Embryonic facial prominence (tissue), 1 donor: ENCODE data around the gene PIEZO2.

Experiments used
- DNase-seq: peaks from one replicate; pipeline ENCODE4 v3.0.0-alpha.2; 2016; ENCODE audit errors: extremely low spot score

Gene PIEZO2

DNA sequence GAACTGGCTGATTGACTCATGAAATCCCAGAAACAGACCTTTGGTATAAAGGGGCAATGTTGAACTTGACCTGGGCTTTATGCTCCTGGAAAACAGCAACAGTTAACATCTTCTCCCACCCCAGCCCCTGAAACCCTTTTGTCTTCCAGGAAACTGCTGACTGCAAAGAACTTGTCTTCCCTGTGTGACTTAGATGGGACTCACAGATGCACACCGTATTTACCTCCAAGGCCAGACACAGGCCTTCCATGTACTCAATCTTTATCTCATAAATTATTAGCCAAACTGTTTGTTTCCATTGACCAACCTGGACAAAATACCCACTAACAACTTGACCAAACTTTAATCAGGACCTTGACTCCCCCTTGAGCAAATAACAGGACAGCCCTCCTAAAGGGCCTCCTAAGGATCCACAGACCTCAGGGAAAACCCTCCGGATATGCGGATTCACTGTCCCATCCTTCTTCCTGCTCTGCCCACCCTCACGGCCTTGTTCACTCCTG, 36.3 kb downstream of the PIEZO2 start:
- no peak for DNase-seq

DNA sequence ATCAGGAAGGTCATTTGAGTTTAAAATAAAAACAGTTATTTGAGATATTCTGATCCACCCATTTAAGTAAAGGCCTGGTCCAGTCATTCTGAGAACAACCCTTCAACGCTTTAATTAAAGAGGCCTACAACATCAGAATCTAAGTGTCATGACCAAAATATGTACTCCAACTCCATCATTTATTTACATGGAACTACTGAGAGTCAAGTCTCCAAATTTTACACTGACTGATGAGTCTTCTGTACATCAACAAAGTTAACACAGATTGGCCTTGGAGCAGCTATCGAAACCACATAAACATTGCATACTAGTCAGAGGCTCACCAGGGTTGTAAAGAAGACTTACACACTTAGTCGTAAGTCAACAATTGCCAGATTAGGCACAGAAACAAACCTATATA, 37.1 kb downstream of the PIEZO2 start:
- DNase-seq = no peak

DNA sequence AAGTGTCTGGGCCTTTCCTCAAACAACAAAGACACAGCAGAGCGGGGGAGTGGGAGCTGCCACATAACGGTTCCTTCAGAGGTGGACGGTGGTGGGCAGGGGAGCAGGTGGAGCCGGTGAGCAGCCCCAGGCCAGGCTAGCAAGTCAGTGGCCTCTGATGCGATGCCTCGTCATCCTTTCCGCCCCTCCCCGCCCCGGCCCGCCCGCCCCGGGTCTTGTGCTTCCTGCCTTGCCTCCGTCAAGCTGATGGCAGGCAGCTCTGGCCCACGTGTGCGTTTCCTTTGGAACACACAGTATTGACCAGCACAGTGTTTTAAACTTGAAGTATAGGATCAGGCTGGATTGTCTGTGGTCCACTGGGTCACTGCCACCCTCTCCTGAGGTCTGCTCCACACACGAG, 38.9 kb downstream of the PIEZO2 start:
- DNase-seq = no peak

DNA sequence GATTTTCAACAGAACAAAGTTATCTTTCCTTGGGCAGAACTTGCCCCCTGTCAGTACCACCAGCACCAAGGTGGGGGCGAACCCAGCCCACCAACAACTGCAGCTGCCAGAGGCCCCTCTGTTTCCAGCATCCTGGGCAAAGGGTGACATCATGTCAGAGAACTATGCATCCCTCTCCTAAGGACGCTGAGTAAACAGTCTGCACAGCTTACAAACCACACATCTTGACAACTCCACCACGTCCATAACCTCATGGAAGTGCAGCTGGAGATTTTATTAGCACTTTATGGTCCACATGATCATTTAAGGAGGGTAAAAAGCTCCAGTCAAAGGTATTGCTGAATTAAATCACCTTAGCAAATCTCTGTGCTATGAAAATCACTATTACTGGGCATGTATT, 40.4 kb downstream of the PIEZO2 start:
- DNase-seq = no peak

DNA sequence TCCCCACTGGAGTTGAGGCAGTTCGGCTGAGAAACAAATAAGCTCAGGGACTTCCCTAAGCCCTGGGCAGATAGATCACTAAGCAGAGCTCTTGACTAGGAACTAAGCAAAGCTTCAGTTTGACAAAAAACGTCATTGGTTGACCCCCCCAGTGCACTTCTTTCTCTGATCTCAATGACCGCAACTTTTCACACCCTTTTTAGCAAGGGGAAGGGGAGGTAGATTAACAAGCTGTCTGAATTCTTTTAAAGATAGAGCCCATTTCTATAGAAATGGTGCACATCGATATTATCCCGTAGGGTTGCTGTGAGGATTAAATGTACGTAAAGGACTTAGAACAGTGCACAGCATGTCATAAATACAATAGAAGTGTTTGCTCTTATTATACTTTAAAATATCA, 42.5 kb downstream of the PIEZO2 start:
- DNase-seq = no peak

DNA sequence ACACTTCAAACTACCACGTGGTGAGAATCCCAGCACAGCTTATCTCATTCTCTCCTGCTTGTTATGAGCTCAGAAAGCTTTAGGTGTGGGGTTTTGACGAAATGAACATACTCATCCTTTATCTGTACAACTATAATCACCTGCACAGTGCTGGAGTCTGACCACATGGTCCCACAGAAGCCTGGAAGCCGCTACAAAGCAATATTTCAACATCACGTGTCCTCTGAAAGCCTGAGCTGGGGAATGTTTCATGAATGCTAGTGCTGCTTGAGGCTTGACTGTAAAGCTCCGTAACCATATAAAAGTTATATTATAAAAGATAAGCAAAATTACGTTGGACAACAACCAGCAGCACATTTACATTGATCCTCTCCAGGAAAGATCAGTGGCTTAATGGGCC, 43.9 kb downstream of the PIEZO2 start:
- no peak for DNase-seq

DNA sequence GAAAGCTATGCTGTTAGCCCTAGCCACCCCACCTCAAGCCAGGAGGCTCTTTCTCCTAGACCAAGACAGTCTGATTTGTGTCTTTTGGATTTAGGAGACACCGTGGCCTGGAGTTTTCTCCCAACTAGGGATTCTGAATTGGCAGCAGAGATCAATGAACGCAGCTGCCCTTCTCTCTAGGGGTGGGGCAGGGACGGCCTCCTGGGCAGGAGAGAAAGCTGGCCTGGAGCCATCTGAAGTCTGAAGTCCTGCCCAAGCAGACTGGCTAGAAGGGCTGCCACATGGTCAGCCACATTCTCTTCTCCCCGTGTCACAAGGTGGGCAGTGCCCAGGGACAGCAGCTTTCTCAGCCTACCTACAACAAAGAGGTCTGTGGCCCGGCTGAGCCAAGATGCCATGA, 45.1 kb downstream of the PIEZO2 start:
- DNase-seq = no peak

DNA sequence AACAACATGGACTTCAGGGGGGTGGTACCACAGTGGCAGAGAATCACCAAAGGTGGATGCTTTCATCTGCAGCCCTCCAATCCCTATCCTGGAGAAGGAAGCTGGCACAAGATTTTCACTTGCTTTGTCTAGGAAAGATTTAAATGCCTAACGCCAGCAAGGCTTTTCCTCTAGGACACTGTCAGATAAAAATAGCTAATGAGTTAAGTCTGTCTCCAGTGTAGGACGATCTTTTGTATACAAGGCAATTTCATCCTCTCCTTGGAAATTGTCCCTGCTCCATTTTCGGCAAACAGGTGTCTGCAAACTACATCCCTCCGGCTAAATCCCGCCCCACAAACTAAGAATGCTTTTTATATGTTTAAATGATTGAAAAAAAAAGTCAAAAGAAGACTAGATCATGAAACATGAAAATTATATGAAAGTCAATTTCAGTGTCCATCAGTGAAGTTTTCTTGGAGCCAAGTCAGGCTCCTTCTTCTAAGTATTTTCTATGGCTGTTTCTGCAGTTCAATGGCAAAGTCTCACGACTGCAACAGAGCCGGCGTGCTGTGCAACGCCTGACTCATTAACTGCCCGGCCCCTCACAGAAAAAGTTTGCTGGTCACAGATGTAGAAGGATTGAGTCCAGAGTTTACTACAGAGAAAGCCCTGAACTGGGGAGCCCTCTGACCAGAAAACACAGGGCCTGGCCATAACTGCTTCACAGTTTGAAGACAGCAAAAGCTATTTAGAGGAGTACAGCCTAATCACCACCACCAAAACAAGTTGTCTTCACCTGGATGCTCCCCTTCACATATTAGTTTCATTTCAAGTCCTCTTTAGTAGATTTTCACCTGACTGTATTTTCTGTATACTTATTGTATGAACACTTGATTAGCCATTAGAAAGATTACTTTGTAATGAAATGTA, 52.3 kb downstream of the PIEZO2 start:
- DNase-seq = no peak

DNA sequence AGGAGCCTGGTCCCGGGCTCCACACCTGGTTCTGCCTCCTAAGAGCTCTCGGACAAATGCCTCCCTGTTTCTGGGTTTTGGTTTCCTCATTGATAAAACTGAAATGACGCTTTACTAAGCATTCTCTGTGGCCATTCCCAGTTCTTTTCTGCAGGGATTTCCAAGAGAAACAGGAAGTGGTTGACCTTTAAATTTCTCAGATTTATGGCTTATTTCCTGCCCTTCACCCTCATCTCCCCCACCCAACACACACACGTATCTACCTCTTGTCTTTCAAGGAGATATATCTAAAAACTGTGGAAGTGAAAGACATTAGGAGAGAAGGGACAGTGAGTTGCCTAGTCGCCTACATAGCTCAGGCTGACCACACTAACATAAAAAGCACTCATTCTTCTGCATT, 53.0 kb downstream of the PIEZO2 start:
- no peak for DNase-seq

DNA sequence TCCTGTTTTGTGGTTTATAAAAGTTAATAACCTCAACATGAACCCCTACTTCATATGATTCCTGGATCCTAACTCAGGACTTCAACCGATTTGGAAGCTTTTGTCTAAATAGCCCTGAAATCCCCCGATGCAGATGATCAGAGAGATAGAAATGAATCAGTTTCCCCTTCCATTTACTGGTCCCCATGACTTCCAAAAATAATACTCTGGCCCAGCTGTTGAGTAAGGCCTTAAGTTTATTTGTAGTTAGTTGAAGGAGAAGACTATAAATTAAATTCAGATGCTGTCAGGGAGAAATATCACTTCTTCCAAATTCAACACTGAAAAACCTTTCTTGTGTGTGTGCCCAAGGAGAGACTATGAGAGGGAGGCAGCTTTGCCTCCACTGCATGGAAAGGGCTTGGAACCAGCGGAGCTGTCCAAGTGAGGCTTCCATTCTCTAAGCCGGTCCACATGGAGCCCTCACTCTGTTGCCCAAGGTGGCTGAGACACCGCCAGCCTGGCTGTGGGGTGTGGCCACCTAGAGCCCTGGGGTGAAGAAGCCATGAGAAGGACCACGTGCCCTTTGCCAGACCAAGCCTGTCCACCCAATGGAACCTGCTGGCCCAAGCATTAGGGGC, 53.6 kb downstream of the PIEZO2 start:
- no peak for DNase-seq

DNA sequence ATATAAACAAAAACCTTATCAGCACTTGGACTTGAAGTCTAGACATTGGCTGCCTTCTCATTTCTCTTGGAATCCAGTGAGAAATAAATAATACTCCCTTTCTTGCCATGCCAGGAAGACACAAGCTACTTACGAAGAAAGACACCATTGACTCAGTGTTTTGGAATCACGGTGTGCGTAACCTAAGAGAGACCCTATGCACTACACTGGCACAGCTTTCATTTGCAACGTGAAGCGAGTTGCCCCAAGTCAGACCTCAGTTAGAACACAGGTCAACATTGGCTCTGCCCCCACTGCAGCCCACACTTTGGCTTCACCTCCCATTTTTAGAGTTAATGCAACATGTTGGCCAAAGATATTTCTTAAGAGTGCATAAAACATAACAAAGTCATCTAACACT, 54.2 kb downstream of the PIEZO2 start:
- no peak for DNase-seq

DNA sequence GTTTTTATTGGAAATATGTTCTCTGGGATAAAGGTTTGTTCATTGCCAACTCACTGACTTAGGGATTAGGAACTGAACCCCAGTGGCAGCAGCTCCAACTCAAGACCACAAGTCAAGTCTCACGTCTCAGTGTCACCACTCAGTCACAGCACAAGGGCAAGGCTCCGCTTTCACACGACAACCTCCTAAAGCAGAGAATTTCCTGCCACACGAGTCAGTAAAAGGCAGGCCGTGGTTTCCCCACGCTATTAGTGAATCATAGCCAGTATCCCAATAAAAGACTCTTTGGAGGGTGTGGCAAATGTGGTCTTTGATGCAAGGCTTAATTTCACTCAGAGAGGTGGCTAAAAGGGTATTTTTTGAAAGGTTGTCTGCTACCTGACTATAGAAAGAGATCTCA, 57.6 kb downstream of the PIEZO2 start:
- DNase-seq = no peak

DNA sequence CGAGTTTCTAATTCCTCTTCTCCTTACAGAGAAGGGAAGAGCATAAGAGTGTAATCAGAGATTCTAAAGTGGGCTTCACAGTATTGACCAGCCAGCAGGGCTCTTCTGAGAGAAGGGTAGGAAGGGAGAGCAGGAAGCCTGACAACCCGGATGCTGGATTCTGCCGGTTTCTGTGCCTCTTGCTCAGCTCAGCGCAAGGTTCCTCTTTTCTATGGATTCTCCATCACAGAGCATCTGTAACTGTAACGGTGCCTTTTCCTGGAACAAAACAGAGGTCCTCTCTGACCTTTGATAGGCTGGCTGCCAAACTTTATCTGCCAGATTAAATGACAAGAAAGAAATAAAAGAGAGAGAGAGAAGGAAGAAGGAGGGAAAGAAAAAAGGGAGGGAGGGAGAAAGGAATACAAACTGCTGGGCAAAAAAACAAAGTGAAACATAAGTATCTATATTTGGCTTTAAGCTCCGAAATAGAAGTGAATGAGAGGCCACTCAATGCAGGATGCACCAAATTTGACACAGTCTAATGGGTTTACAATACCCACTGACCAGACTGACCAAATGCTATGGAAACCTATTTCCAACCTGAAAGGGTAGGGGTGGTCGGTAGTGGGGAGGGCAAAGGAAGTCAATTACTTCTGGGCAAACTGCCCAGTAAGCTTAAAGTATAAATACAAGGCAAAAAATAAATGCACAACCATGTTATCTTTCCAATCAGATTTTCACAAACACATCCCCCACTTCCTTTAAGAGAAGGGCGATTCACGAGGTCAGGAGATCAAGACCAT, 59.2 kb downstream of the PIEZO2 start:
- DNase-seq = no peak

DNA sequence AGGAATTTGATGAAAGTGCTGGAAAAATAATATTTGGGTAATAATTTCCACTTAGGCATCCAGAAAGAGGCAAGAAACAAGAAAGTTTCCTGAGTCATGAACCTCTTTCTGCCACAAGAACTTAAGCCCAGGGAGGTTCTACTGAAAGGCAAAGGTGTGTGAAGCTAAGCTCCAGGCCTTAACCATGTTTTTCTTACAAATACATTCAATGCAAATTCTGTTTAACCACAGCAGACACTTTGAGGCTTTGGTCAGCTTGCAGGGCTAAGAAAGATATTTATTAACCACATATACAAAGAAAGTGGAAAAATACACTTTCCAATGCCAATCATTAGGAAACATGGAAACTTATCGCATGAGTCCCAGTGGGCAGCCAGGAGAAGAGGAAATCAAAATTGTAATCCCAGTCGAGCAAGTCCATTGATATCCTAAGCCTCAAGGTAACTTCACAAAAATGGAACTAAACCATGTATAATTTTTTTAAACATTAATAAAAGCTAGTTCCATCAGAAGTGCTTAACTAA, 68.3 kb downstream of the PIEZO2 start:
- no peak for DNase-seq

DNA sequence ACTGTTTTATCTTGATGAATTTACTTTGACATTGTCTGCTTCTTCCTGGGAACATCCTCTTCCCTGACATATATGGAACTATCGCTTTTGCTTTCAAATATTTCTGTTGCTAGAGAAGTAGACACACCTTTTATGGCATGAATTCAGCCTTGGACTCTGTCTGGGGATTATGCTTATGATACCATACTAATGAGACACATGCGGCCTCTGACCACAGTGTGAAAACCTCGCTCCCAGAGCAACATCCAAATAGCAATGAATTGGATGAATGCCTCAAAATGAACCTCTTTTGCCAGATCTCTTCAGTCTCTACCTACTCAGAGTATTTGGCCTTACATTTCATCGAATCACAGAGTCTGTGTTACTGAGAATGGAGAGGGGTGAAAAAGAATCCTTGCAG, 70.9 kb downstream of the PIEZO2 start:
- no peak for DNase-seq

DNA sequence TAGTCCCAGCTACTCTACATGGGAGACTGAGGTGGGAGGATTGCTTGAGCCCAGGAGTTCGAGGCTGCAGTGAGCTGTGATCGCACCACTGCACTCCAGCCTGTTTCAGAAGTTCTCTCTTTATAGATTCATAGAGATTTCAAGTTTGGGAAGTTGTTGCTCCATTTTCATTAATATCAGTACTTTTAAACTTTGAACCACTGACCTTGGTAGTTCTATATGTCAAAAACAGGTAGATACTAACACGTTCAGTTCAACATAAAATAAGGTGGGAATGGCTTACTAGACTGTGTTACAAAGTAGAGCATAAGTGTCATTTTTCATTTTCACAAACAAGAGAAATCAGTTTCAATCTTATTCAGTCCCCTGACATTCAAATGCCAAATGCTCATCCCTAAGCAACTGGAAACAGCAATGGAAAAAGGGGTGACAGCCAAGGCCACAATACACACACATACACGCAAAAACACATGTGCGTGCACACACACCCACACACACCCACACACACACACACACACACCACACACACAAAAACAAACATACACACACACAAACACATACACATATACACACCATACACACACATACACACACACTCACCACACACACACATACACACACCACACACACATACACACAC, 71.7 kb downstream of the PIEZO2 start:
- DNase-seq = no peak

DNA sequence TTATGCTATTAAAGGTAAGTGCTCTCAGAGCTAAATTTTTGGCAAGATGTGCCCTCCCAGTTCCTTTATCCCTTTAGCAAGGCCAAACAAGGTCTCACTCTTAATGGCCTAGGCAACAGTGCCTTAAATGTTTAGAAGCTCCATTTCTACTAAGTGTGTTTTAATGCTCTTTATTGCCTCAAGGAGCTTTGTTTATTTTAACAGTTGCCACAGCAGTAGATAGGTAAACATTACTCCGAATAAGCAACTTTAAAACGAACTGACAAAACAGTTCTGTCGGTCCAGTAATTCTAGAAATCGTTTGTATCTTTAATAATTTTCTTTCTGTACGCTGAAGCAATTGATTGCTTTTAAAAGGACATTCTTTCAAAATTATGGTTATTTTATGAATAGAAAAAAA, 74.5 kb downstream of the PIEZO2 start:
- no peak for DNase-seq

DNA sequence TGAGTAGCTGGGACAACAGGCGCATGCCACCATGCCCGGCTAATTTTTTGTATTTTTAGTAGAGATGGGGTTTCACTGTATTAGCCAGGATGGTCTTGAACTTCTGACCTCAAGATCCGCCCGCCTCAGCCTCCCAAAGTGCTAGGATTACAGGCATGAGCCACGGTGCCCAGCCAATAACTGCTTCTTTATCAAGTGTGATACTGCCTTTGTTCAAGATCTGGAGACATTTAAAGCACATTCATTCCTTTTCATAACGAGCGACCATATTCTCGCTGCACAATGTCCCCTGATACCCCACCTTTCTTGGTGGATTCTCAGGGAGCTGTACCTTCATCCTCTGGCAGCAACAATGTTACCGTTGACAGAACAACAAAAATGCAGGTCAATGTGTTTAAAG, 75.4 kb downstream of the PIEZO2 start:
- DNase-seq = no peak

DNA sequence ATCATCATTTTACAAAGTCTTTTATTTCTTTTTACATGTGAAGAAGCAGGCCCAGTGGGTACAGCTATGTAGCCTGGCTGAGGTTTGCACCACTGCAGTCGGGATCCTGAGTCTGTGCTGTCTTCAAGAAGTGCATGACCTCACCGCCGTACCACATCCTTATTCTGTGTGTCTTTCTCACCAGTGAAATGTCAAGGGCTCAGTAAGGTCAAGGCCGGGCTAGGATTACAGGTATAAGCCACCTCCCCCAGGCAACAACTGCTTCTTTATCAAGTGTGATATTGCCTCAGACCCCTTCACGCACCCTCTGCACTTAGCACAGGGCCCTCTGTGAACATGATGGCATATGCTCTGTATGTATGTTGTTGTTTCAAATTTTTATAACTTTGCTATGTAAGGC, 76.7 kb downstream of the PIEZO2 start:
- DNase-seq = no peak

DNA sequence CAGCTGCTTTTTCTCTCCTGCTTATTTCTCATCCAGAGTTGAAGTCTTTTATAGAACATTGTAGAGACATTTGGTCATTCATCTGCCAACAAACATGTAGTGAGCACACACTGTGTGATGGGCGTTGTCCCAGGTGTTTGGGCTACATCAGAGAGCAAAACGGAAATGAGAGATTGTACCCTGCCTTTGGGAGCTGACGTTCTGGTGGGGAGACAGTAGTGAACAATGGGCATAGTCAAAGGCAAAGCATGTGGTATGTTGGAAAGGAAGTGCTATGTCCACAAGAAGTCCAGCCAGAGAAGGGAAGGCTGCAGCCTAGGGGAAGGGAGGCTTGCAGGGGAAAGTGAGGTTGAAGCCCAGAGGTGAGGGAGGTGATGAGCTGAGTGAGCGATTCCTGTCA, 78.1 kb downstream of the PIEZO2 start:
- no peak for DNase-seq

DNA sequence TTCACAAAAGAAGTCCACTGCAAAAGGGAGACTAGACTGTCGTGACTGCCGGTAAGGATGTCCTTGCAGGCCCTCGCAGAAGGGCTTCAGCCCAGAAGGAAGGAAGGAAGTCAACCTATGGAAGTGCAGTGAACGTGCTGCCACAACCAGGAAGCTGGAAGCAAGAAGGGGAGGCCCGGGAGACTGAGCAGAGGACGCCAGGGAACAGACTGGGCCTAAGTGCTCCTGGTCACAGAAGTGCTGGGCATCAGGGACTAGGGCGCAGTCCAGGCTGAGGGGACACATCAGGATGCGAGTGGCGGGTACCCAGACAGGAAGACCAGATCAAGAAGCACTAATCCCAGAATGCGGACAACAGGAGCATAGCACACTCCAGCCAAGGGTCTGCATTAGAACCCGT, 78.8 kb downstream of the PIEZO2 start:
- DNase-seq = no peak

DNA sequence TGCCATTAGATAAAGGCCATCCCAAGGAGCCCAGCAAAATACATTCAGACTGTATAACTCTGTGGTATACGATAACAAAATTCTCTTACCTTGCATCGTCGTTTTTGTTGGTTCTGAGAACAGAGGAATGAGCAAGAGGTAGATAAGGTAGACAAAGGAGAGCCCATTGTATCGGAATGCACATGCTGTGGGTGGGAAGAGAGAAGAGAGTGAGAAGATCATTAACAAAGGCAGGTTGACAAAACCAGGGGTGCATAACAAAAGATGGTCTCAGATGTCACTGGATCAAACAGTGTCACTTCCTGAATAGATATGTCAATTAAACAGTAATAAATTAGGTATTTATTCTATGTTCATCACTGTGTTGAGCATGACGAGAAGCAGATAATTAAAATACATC, 83.3 kb downstream of the PIEZO2 start:
- DNase-seq = no peak
